ACC112 (cell line): ENCODE data around the gene EFCAB5.
A peak's percentile ranks its signal among the peaks of the same experiment; 100 is the strongest.

Source experiments
- H2AFZ ChIP-seq: fragments of 200-600 bp; sonication (generic); one replicate; pipeline ENCODE4 v1.6.0; 2017; ENCODE audit warnings: antibody characterized with exemption, low read length; ENCODE audit not compliant: unreplicated experiment
- H3K27ac ChIP-seq: fragments of 200-600 bp; sonication (generic); 2 replicates; pipeline ENCODE4 v1.5.1; 2014; ENCODE audit warnings: low read depth, mild to moderate bottlenecking, antibody characterized with exemption, low read length, moderate library complexity
- H3K27me3 ChIP-seq: fragments of 200-600 bp; sonication (generic); 2 replicates; pipeline ENCODE4 v1.6.1; 2014; ENCODE audit warnings: mild to moderate bottlenecking, antibody characterized with exemption, low read length, moderate library complexity, mixed read lengths; ENCODE audit not compliant: insufficient read depth
- H3K36me3 ChIP-seq: fragments of 200-600 bp; sonication (generic); 2 replicates; pipeline ENCODE4 v1.6.1; 2016; ENCODE audit warnings: mild to moderate bottlenecking, antibody characterized with exemption, low read length, moderate library complexity, mixed read lengths; ENCODE audit not compliant: insufficient read depth
- H3K4me1 ChIP-seq: fragments of 200-600 bp; sonication (generic); one replicate; pipeline ENCODE4 v1.6.1; 2016; ENCODE audit warnings: low read length, mixed read lengths; ENCODE audit not compliant: insufficient read depth, unreplicated experiment, control insufficient read depth
- H3K4me3 ChIP-seq: fragments of 200-600 bp; sonication (generic); 2 replicates; pipeline ENCODE4 v1.5.1; 2014; ENCODE audit warnings: mild to moderate bottlenecking, low read depth, low read length
- H3K79me2 ChIP-seq: fragments of 200-600 bp; sonication (generic); one replicate; pipeline ENCODE4 v1.6.0; 2016; ENCODE audit warnings: low read length; ENCODE audit not compliant: control insufficient read depth, unreplicated experiment, insufficient read depth

The EFCAB5 gene

DNA sequence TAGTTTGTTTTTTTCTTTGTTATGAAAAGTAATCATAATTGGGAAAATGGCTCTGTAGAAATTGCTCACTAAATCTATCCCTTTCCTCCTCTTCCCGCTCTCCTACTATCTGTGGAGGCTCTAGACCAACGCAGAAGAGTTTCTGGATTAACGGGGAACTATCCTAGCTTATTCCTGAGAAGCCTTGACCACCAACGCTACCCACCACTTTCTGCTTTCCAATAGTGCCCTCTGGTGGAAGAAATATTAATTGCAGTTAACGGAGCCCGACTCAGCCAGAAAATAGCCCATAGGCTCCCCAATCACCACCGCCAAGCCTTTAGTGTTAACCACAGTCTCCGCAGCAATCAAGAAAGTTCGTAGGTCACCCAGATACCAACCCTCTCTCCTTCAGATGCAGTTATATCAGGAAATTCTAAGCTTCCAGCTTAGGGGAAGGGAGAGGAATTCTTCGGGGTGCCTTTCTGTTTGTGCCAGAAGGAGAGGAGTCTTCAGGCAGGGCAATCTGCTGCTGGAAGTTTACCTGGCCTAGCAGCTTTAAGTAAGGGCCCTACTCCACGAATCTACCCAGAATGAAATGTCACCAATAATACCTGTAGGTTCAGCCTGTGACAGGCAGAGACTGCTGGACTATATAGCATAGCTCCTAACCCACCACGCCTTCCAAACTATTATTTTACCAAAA is 152.2 kb downstream of the EFCAB5 start:
- H3K4me3 ChIP-seq, result peak overlapping the region; percentile 21; the same call in 1 of the 2 replicates
- H3K36me3 ChIP-seq, result no peaks in the 10 kb centered on the region
- peaks cover 10% of the 10 kb centered on the region for H3K4me1 ChIP-seq
- peaks cover 9% of the 10 kb centered on the region; the same call in 1 of the 2 replicates for H3K27me3 ChIP-seq
- no peaks in the 10 kb centered on the region for H3K79me2 ChIP-seq
- peak overlapping the region; percentile 86 for H2AFZ ChIP-seq
- no peak overlapping the region for H3K27ac ChIP-seq

DNA sequence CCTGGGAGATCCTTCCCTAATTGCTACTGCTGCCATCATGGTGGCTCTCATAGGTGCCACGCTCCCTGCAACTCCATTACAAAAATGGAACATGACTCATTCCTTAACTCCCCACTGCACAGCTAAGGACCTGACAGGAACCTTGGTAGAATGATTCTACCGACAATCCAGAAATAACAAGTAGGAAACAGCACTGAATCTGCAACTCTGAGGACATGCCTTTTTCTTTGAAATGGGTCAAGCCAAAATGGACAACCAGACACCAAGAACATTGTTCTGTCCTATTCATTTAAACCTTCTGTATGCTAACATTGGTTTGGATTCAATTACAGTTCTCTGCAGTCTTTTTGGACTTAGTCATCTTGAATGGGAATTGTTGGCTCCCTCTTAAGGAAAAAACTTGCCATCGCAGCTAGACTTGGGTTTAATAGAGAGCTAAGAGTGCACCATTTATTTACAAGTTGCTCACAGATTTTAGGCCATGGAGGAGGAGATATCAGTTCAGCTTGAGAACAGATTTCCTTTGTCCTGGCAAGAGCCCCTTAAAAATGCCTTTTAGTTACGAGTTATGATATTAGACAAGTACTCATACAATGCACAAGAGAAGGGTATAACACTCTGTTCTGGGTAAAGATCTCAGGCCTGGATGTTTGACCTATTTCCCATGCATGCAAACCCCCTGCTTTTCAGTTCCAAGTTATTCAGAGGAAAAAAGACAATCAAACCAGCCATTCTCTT is 154.2 kb downstream of the EFCAB5 start:
- Histone ChIP-seq H3K27ac (no peak overlapping the region), H3K79me2 (no peaks in the 10 kb centered on the region), H3K27me3 (no peaks in the 10 kb centered on the region), H3K36me3 (no peaks in the 10 kb centered on the region), H2AFZ (no peak overlapping the region), H3K4me3 (no peak overlapping the region), H3K4me1 (peaks cover 10% of the 10 kb centered on the region)

DNA sequence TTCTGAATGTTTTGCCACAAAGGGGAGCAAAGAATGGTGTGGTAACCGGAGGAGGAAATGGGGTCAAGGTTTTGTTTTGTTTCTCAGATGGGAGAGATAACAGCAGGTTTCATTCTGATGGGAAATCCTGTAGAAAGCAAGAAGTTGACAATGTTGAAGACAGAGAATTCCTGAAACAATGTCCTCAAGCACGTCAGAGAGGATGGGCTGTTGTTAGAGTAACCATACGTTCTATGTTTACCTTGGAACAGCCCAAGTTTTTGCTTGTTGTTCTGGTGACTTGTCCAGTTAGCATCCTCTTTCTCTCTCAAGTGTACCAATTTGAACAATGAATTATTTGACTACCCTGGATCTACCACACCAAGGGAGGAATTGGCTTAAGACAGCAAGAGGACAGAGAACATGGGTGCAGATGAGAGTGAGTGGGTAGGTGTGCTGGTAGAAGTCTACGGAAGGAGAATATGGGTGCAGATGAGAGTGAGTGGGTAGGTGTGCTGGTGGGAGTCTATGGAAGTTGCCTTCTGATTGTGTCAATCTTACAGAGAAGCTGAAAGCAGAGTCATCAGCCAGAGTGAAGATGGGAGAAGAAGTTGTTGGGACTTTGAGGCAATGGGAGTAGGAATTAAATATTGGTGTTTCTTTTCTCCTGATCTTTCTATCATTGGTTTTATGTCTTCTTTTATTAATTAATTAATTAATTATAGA is 160.4 kb downstream of the EFCAB5 start:
- no peak overlapping the region for H2AFZ ChIP-seq
- no peaks in the 10 kb centered on the region for H3K79me2 ChIP-seq
- no peak overlapping the region for H3K27ac ChIP-seq
- H3K4me3 ChIP-seq, result no peak overlapping the region
- no peaks in the 10 kb centered on the region for H3K36me3 ChIP-seq
- no peaks in the 10 kb centered on the region for H3K27me3 ChIP-seq
- peaks cover 6% of the 10 kb centered on the region for H3K4me1 ChIP-seq

DNA sequence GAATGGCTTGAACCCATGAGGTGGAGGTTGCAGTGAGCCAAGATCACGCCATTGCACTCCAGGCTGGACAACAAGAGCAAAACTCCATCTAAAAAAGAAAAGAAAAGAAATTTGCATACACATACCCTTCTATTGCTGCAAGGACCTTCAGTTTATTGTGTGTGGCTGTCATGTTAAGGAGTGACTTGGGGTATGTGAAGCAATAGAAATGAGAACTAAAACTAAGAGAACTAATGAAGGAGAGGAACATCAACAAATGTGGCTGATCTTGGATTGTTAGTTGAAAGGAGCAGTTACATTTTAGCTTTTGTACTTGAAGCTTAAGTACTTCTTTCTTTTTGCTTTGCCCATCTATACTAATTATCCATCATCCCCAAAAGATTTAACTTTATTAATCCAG is 162.5 kb downstream of the EFCAB5 start:
- Histone ChIP-seq H3K27me3 (no peaks in the 10 kb centered on the region), H3K36me3 (no peaks in the 10 kb centered on the region), H3K4me1 (peaks cover 6% of the 10 kb centered on the region), H2AFZ (no peak overlapping the region), H3K4me3 (peak overlapping the region; percentile 75; the same call in 1 of the 2 replicates), H3K79me2 (no peaks in the 10 kb centered on the region), H3K27ac (peak overlapping the region; percentile 44; the same call in 1 of the 2 replicates)

DNA sequence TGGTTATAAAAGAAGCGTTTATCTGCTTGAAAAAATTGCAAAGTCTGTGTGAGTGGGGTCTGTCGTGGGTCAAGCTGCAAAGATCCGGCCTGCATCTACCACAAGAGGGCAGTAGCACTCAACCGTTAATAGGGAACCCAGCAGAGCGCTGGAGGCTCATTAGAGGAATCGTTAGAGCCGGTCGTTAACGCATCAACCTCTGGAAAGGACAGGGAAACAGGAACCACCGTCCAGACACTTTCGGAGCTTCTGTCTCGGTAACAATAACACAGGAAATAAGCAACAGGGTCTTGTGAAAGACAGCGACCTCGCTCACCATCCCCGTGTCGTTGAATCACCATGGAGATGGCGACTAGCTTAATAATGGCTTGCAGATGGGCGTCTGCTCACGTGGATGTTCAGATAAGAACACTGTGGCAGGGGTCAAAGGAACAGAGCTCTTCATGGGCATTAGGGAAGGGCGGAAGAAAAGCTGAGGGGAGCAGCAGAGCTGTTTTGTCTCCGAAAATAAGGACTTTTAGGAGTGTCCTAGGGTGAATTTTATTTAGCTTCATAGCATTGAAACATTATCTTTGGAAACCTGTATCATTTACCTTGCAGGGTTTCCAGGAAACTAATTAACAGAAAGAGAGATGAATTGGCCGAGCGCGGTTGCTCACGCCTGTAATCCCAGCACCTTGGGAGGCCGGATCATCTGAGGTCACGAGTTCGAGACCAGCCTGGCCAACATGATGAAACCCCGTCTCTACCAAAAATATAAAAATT is 163.3 kb downstream of the EFCAB5 start:
- peak overlapping the region; percentile 71 for H2AFZ ChIP-seq
- no peaks in the 10 kb centered on the region for H3K27me3 ChIP-seq
- H3K27ac ChIP-seq, result peak overlapping the region; percentile 44; the same call in 1 of the 2 replicates
- H3K79me2 ChIP-seq, result no peaks in the 10 kb centered on the region
- H3K4me3 ChIP-seq, result peak overlapping the region; percentile 75
- H3K36me3 ChIP-seq, result no peaks in the 10 kb centered on the region
- peaks cover 6% of the 10 kb centered on the region for H3K4me1 ChIP-seq

DNA sequence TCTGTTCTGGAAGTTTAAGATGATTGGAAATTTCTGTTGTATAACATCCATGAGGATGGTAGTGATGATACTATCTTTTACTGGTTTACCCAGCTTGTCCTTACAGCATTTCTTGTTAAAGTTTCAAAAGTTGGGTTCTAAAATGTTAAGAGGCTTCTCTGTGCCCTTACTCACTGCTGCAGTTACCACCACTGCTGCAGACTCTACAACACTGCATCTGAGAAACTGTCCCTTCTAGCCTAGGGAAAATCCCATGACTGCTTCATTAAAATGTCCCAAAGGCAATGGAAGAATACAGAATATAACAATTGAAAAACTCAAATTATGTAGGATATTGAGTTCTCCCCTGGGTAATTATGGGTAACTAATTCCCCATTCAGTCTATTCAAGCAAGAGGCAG is 171.4 kb downstream of the EFCAB5 start:
- Histone ChIP-seq H3K36me3 (no peaks in the 10 kb centered on the region), H3K4me1 (no peaks in the 10 kb centered on the region), H3K79me2 (peaks cover 11% of the 10 kb centered on the region), H3K4me3 (no peak overlapping the region), H3K27ac (no peak overlapping the region), H2AFZ (peak overlapping the region; percentile 58), H3K27me3 (no peaks in the 10 kb centered on the region)

DNA sequence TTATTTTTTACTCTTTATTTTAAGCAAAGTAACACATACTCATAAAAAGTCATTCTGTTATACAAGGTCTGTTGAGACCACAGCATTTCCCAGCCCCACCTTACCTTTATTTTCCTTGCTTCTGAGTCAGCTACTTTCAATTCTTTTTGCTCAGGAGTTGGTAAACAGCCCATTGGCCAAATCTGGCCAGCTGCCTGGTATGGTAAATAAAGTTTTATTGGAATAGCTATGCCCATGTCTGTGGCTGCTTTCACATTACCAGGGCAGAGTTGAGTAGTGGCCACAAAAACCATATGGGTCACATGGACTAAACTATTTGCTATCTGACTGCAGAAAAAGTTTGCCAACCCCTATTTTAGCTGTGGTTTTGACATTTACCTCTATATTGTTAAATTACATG is 171.8 kb downstream of the EFCAB5 start:
- H3K4me1 ChIP-seq, result peaks cover 2% of the 10 kb centered on the region
- no peak overlapping the region for H3K27ac ChIP-seq
- peaks cover 15% of the 10 kb centered on the region for H3K79me2 ChIP-seq
- no peaks in the 10 kb centered on the region for H3K36me3 ChIP-seq
- H3K27me3 ChIP-seq, result no peaks in the 10 kb centered on the region
- no peak overlapping the region for H2AFZ ChIP-seq
- H3K4me3 ChIP-seq, result no peak overlapping the region

DNA sequence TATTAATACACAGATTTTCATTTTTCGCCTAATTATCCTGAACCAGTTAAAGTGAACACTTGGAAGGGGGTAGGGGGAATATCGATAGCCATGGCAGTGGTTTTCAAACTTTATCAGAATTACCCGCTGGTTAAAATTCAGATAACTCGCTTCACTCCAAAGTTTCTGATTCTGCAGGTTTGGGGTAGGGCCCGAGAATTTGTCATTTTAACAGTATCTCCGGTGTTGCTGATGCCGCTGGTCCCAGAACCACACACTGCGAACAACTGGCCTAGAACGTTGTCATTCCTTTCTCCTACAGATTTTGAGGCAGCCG is 174.9 kb downstream of the EFCAB5 start:
- H3K4me1 ChIP-seq, result peaks cover 16% of the 10 kb centered on the region
- H3K27ac ChIP-seq, result peak overlapping the region; percentile 95
- peak overlapping the region; percentile 72 for H2AFZ ChIP-seq
- peak overlapping the region; percentile 94 for H3K4me3 ChIP-seq
- H3K36me3 ChIP-seq, result peaks cover 13% of the 10 kb centered on the region
- H3K27me3 ChIP-seq, result no peaks in the 10 kb centered on the region
- H3K79me2 ChIP-seq, result peaks cover 43% of the 10 kb centered on the region

DNA sequence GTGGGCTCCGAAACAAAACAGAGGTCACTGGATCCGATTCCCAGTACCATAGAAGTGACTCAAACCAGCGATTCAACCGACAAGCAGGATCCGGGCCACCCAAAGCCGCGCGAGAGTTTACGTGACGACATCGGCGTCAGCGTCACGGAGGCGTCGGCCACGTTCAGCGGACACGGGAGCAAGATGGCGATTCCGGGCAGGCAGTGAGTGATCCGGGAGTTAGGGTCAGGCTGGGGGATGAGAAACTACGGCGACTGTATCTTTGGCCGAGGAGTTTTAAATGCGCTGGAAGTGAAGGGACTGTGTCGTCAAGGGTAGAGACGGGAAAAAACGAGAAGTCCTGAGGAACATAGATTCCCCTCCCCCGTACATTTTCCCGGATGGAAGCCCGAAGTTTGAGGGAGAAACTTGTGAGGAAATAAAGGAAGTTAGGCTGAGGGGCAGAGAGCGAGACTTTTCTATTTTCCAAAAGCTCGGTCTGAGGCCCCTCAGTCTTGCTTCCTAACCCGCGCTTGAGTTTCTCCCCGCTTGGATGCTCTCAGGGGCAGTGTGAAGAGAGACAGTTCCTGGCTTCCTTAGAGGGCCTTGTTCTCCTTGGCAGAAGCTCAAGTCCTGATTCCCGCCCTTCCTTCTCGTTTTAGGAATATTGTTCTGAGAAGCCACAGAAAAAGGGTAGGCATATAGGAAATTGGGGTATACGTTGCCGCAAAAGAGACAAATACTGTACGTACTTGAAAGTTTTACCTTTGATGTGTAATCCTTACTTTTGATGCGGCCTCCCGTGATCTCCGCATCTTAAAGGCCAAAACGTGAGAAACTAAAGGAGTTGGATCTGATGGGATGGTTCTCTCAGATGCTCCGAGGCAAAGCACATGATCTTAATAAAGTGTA is 175.5 kb downstream of the EFCAB5 start, which contains the start of gene NSRP1:
TSS of gene NSRP1 (plus strand) at position 156 of the 891 bp plus-strand sequence. CDS start at position 184, 28 bp downstream.
- peak within 1 kb of the TSS; percentile 72 for H2AFZ ChIP-seq
- peak within 1 kb of the TSS; percentile 95 for H3K27ac ChIP-seq
- H3K4me1 ChIP-seq, result peaks cover 16% of the 10 kb centered on the region
- peak within 1 kb of the TSS; percentile 94 for H3K4me3 ChIP-seq
- peaks cover 49% of the 10 kb centered on the region for H3K79me2 ChIP-seq
- no peaks in the 10 kb centered on the region for H3K27me3 ChIP-seq
- H3K36me3 ChIP-seq, result peaks cover 15% of the 10 kb centered on the region
